GM18867 (cell line): ENCODE results near the gene UGT1A6.

ENCODE experiments used
- ATAC-seq: cut with Tn5 transposase; IDR thresholded peaks from one replicate; pipeline ENCODE4 v1.9.1; 2021; ENCODE audit warnings: mild to moderate bottlenecking, moderate library complexity; ENCODE audit not compliant: unreplicated experiment

The UGT1A6 gene

GRCh38 chr2:233761040-233761769 lies 68.5 kb downstream of the UGT1A6 start:
- no peak for ATAC-seq

GRCh38 chr2:233764264-233764663 lies 71.6 kb downstream of the UGT1A6 start:
- ATAC-seq: no peak

DNA sequence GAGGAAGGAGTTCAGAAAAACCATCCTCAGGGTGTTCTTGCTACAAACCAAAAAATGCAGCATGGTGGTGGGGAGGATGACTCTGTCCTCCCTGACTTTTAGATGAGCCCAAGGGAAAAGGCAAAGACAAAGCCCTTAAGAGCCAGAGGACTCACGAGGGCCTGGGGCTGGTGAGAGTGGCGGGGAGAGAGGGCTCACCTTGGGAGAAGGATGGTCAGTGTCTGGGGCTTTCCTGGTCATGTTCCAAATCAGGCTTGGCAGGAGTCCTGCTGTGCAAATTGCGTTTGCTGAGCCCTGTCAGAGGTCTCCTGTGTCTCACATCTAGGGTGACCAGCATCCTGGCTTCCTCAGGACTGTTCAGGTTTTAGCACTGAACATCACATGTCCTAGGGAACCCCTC lies 72.1 kb downstream of the UGT1A6 start:
- no peak for ATAC-seq

GRCh38 chr2:233766416-233766815 lies 73.7 kb downstream of the UGT1A6 start:
- ATAC-seq: no peak

DNA sequence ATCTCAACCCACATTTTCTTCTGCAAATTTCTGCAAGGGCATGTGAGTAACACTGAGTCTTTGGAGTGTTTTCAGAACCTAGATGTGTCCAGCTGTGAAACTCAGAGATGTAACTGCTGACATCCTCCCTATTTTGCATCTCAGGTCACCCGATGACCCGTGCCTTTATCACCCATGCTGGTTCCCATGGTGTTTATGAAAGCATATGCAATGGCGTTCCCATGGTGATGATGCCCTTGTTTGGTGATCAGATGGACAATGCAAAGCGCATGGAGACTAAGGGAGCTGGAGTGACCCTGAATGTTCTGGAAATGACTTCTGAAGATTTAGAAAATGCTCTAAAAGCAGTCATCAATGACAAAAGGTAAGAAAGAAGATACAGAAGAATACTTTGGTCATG lies 75.4 kb downstream of the UGT1A6 start:
- no peak for ATAC-seq

DNA sequence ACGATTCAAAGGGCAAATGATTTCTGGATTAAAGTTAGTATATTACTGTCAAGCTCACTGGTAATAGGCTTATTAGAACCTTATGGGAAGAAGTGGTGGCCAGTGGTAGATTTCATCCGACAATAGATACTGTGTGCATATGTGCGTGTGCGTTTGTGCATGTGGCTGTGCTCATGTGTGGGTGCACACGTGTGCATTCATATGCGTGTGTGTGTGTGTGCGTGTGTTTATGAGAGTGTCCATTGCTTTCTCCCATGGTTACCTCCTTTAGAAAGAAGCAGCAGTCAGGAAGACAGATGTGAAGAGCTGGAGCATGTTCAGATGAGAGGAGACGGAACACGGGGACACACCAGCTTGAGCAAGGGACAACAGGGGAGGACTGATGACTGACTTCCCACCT lies 76.6 kb downstream of the UGT1A6 start:
- ATAC-seq: no peak

DNA sequence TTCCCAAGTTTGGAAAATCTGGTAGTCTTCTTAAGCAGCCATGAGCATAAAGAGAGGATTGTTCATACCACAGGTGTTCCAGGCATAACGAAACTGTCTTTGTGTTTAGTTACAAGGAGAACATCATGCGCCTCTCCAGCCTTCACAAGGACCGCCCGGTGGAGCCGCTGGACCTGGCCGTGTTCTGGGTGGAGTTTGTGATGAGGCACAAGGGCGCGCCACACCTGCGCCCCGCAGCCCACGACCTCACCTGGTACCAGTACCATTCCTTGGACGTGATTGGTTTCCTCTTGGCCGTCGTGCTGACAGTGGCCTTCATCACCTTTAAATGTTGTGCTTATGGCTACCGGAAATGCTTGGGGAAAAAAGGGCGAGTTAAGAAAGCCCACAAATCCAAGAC lies 79.5 kb downstream of the UGT1A6 start:
- ATAC-seq: no peak

DNA sequence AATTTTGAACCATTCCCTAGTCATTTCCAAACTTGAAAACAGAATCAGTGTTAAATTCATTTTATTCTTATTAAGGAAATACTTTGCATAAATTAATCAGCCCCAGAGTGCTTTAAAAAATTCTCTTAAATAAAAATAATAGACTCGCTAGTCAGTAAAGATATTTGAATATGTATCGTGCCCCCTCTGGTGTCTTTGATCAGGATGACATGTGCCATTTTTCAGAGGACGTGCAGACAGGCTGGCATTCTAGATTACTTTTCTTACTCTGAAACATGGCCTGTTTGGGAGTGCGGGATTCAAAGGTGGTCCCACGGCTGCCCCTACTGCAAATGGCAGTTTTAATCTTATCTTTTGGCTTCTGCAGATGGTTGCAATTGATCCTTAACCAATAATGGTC lies 79.9 kb downstream of the UGT1A6 start:
- ATAC-seq: no peak

DNA sequence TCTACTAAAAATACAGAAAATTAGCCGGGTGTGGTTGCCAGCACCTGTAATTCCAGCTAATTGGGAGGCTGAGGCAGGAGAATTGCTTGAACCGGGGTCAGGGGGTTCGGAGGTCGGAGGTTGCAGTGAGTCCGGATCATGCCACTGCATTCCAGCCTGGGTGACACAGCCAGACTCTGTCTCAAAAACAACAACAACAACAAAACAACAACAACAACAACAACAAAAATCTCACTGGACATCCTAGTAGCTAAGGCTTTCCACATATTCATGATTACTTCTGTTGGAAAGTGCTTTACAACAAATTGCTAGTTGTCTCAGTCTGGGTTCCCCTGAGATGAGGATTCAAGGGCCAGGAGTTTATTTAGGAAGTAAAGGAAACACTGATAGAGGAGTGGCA lies 81.2 kb downstream of the UGT1A6 start:
- no peak for ATAC-seq

- ATAC-seq: no peak
Observed at GRCh38 chr2:233775414-233775813, 82.7 kb downstream of the UGT1A6 start.

GRCh38 chr2:233778030-233778429 lies 85.3 kb downstream of the UGT1A6 start, which contains the start of gene MROH2A:
MROH2A (plus strand) TSS chr2:233778330; CDS start chr2:233779359, 1,029 bp downstream.
- no peak for ATAC-seq

DNA sequence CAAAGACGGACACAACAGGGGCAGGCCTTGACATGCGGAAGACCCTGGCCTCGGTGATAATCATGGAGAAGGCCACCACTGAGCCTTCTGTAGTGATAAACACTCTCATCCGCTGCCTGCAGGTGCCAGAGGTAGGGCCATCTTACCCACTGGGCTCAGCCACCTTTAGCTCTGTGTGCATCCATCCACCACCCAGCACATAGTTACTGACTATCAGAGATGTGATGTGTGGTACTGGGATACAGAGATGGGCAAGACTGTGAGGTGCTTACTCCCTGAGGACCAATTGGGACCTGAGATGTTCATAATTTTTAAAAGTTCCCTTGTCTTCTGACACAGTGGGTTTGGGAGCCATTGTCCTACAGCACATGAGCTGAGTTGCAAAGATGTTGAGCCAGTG lies 87.0 kb downstream of the UGT1A6 start:
- no peak for ATAC-seq

DNA sequence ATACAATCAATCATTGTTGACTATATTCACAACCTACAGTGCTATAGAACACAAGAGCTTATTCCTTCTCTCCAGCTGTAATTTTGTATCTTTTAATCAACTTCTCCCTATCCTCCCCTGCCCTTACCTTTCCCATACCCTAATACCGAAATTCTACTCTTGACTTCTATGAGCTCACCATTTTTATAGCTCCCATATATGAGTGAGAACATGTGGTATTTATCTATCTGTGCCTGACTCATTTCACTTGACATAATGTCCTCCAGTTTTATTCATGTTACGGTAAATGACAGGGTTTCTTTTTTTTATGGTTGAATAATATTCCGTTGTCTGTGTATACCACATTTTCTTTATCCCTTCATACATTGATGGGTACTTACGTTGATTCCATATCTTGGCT lies 88.1 kb downstream of the UGT1A6 start:
- no peak for ATAC-seq

DNA sequence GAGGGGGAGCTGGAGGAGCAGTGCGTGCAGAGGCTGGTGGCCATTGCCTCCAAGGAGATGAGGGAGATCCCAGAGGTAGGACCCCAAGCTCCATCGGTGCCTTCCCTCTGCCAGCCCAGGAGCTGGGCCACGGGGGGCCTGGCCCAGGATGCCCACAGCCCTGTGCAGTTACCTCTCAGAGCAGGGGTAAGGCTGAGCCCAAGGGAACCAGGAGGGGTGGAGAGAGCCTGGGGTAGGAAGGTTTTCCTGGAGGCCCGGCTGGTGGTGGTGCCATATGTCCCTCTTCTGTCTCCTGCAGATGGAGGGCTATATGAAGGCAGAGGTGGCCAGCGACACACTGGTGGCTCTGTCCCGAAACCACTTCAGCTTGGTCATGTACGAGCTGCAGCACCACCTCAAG lies 96.9 kb downstream of the UGT1A6 start:
- ATAC-seq: no peak

GRCh38 chr2:233791151-233791882 lies 98.6 kb downstream of the UGT1A6 start:
- ATAC-seq: no peak

DNA sequence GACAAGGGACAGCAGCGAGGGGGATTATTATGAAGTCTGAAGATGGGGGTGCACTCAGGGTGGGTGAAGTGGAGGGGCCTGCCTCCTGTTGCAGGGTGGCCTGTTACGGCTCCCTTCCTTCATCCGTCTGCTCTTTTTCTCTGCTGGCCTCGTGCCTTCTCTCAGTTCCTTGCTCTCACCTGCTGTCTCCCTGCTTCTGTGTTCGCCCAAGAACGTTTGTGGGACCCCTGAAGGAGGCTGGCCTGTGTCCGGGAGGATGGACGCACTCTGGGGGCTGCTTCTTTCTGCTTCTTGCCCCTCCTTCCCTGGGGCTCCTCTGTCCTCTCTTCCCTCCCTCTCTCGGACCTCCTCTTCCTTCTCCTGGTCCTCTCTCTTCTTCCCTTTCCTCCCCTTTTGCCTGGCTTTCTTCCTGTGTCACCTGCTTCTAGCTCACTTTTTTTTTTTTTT lies 99.2 kb downstream of the UGT1A6 start:
- no peak for ATAC-seq

GRCh38 chr2:233792720-233793119 lies 100.0 kb downstream of the UGT1A6 start:
- no peak for ATAC-seq

- ATAC-seq: no peak
Observed at GRCh38 chr2:233793465-233794127, 100.9 kb downstream of the UGT1A6 start.

DNA sequence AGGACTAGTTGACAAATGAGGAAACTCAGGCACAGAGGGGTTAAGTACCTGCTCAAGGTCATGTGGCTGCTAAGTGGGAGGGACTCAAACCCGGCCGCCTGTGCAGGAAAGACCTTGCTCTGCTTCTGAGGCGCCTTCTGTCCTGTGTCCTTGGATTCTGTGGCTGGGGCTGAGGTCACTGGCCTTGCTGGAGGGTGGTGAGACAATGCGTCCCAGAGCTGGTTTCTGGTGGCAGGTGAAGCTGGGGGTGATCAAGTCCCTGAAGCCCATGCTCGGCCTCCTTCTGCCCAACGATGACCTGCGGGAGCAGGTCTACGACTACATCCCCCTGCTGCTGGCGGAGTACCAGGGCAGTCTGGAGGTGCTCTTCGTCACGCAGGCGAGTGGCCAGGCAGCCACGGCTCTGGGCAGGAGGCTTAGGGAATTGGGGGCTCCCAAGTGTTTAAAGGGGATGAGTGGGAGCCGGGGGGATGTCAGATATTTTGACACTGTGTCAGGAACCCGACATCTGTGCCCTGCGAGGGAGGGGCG lies 101.5 kb downstream of the UGT1A6 start:
- ATAC-seq: no peak

DNA sequence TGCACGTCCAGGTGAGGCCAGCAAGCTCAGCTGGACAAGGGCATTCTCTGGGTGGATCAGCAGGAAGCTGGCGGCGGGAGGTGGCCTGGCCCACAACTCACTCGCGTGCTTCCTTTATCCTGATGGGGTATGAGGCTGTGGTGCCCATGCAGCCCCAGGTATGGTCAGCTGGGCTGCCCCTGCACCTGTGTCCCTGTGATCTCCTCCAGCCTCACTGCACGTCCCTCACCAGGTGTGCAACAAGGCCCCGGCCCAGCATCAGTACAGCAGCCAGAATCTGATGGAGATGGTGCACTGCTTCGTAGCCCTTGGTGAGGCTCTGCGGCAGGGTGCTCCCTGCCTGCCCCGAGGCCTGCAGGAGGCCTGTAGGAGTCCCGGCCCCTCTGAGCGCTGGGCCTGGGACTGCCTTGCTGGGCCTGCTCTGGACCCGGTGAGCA lies 103.1 kb downstream of the UGT1A6 start:
- ATAC-seq: no peak

GRCh38 chr2:233796254-233796653 lies 103.6 kb downstream of the UGT1A6 start:
- no peak for ATAC-seq
